HCT116 (cell line): ENCODE results near the gene DHRS7B.

ENCODE experiments used
- EGR1 ChIP-seq: IDR thresholded peaks from 2 replicates; pipeline ENCODE4 v1.6.1; 2012; ENCODE audit warnings: low read depth
- EZH2 ChIP-seq: fragments of 200-600 bp; sonication (generic); IDR thresholded peaks from 2 replicates; pipeline ENCODE4 v1.6.1; 2017; ENCODE audit warnings: antibody characterized with exemption, mixed run types
- TF ChIP-seq, protein P1 (sequence below), 3 experiments: fragments of 200-600 bp in 1 of 3; sonication (generic) in 1 of 3; IDR thresholded peaks in 2 of 3; conservative IDR thresholded peaks in 1 of 3; 2 replicates each; pipeline ENCODE4 v1.5.1; 2012 to 2017; ENCODE audit warnings: low read depth in 2 of 3, low read length in 2 of 3, antibody characterized with exemption in 1 of 3, borderline replicate concordance in 1 of 3, control low read depth in 1 of 3, mild to moderate bottlenecking in 1 of 3, mixed read lengths in 1 of 3, mixed run types in 1 of 3, moderate library complexity in 1 of 3; ENCODE audit not compliant: insufficient read depth in 1 of 3
- TF ChIP-seq, protein P2 (sequence below): IDR thresholded peaks from 2 replicates; pipeline ENCODE4 v1.6.1; 2012; ENCODE audit warnings: low read depth

DNA sequence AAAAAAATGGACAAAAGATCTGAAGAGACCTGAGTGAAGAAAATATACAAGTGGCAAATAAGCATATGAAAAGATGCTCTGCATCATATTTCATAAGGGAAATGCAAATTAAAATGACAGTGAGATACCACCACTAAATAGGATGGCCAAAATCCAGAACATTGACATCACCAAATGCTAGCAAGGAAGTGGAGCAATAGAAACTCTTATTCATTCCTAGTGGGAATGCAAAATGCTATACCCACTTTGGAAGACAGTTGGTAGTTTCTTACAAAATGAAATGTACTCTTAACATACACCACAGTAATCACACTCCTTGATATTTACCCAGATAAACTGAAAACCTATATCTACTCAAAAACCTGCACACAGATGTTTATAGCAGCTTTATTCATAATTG is 33.6 kb downstream of the DHRS7B start:
- TF ChIP-seq, protein P1, sequence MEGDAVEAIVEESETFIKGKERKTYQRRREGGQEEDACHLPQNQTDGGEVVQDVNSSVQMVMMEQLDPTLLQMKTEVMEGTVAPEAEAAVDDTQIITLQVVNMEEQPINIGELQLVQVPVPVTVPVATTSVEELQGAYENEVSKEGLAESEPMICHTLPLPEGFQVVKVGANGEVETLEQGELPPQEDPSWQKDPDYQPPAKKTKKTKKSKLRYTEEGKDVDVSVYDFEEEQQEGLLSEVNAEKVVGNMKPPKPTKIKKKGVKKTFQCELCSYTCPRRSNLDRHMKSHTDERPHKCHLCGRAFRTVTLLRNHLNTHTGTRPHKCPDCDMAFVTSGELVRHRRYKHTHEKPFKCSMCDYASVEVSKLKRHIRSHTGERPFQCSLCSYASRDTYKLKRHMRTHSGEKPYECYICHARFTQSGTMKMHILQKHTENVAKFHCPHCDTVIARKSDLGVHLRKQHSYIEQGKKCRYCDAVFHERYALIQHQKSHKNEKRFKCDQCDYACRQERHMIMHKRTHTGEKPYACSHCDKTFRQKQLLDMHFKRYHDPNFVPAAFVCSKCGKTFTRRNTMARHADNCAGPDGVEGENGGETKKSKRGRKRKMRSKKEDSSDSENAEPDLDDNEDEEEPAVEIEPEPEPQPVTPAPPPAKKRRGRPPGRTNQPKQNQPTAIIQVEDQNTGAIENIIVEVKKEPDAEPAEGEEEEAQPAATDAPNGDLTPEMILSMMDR (IDR thresholded peaks at IDR 0.05 in 2 of 3, conservative IDR thresholded peaks at IDR 0.05 in 1 of 3; ENCODE audit: borderline replicate concordance in 1 of 3, insufficient read depth in 1 of 3, low read depth in 2 of 3, low read length in 2 of 3) = no peak
- TF ChIP-seq, protein P2, sequence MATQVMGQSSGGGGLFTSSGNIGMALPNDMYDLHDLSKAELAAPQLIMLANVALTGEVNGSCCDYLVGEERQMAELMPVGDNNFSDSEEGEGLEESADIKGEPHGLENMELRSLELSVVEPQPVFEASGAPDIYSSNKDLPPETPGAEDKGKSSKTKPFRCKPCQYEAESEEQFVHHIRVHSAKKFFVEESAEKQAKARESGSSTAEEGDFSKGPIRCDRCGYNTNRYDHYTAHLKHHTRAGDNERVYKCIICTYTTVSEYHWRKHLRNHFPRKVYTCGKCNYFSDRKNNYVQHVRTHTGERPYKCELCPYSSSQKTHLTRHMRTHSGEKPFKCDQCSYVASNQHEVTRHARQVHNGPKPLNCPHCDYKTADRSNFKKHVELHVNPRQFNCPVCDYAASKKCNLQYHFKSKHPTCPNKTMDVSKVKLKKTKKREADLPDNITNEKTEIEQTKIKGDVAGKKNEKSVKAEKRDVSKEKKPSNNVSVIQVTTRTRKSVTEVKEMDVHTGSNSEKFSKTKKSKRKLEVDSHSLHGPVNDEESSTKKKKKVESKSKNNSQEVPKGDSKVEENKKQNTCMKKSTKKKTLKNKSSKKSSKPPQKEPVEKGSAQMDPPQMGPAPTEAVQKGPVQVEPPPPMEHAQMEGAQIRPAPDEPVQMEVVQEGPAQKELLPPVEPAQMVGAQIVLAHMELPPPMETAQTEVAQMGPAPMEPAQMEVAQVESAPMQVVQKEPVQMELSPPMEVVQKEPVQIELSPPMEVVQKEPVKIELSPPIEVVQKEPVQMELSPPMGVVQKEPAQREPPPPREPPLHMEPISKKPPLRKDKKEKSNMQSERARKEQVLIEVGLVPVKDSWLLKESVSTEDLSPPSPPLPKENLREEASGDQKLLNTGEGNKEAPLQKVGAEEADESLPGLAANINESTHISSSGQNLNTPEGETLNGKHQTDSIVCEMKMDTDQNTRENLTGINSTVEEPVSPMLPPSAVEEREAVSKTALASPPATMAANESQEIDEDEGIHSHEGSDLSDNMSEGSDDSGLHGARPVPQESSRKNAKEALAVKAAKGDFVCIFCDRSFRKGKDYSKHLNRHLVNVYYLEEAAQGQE = no peak
- no peak for TF ChIP-seq EGR1
- no peak for TF ChIP-seq EZH2
